Tibial nerve (tissue), 4 donors: ENCODE measurements around the gene ESRRB. TPM values are rescaled to one million over a fixed set of nuclear protein-coding genes. Genes with fewer than 3 reads are reported as not detected.

Source experiments
- DNase-seq, 2 donors: peaks; one replicate each; pipeline ENCODE4 v3.0.0-alpha.2; 2019; ENCODE audit warnings: low spot score in 2 of 2
- H3K27ac ChIP-seq, 4 donors: fragments of 200-600 bp; sonication (generic) in 3 of 4; one replicate each; pipeline ENCODE4 v1.5.1; 2017 to 2019; ENCODE audit warnings: mild to moderate bottlenecking in 1 of 4
- H3K27me3 ChIP-seq, 2 donors: fragments of 200-600 bp; sonication (generic) in 1 of 2; one replicate each; pipeline versions ENCODE4 v1.5.1 to v1.6.0; 2017 to 2019
- H3K36me3 ChIP-seq, 3 donors: fragments of 200-600 bp; sonication (generic); one replicate each; pipeline ENCODE4 v1.5.1; 2018 to 2019
- H3K4me1 ChIP-seq, 4 donors: fragments of 200-600 bp; sonication (generic) in 3 of 4; one replicate each; pipeline ENCODE4 v1.5.1; 2017 to 2019
- H3K4me3 ChIP-seq, 4 donors: fragments of 200-600 bp; sonication (generic) in 3 of 4; one replicate each; pipeline ENCODE4 v1.5.1; 2017 to 2019; ENCODE audit warnings: mild to moderate bottlenecking in 1 of 4, moderate library complexity in 1 of 4
- H3K9me3 ChIP-seq, 4 donors: fragments of 200-600 bp; sonication (generic) in 3 of 4; one replicate each; pipeline ENCODE4 v1.5.1; 2017 to 2019
- CTCF ChIP-seq, 5 experiments: fragments of 200-600 bp in 3 of 5; fragments of 450-650 bp in 2 of 5; sonication (generic) in 3 of 5; IDR thresholded peaks; one replicate each; pipeline ENCODE4 v1.5.1; 2016 to 2019; ENCODE audit warnings: antibody characterized with exemption in 5 of 5, mild to moderate bottlenecking in 3 of 5, moderate library complexity in 2 of 5
- EP300 ChIP-seq, 2 donors: sonication (generic); formaldehyde crosslinking; IDR thresholded peaks; one replicate each; pipeline ENCODE4 v1.6.1; 2017; ENCODE audit warnings: antibody characterized with exemption in 2 of 2, mild to moderate bottlenecking in 1 of 2
- POLR2A ChIP-seq, 2 donors: fragments of 450-650 bp; IDR thresholded peaks; one replicate each; pipeline ENCODE4 v1.6.1; 2017; ENCODE audit warnings: antibody characterized with exemption in 2 of 2, mild to moderate bottlenecking in 2 of 2, moderate library complexity in 2 of 2
- WGBS, 2 donors: methylation state at CpG; one replicate each; pipeline ENCODE4 v1.1.5; 2018; 5-methylcytosine and 5-hydroxymethylcytosine counted together
- total RNA-seq, 4 donors: library from RNA; depleted of rRNA; stranded (reverse); fragments of >200 nt; gene quantifications; one replicate each; pipeline ENCODE4 v1.1.0, GENCODE V29; 2016

The ESRRB gene
- total RNA-seq, 4 donors from 2014 or later: 0.87 to 1.5 TPM; not detected in 2

- 73 to 75% methylated on average over 2 of the region's 2 CpGs for WGBS, 2 donors
- Histone ChIP-seq H3K9me3 (no peaks in the 10 kb centered on the region), H3K4me1 (no peaks in the 10 kb centered on the region), H3K4me3 (no peak overlapping the region), H3K36me3 (no peaks in the 10 kb centered on the region), H3K27me3 (no peaks in the 10 kb centered on the region), H3K27ac (no peak overlapping the region)
- DNase-seq: no peak
- TF ChIP-seq CTCF (IDR thresholded peaks at IDR 0.05) (no peak), POLR2A (IDR thresholded peaks at IDR 0.05) (no peak), EP300 (IDR thresholded peaks at IDR 0.05) (no peak)
These were observed 114.2 kb downstream of the ESRRB start for GRCh38 chr14:76490111-76490510.

GRCh38 chr14:76490735-76491134 lies 114.8 kb downstream of the ESRRB start:
- no peaks in the 10 kb centered on the region for H3K4me1 ChIP-seq
- no peaks in the 10 kb centered on the region for H3K36me3 ChIP-seq
- TF ChIP-seq EP300 (IDR thresholded peaks at IDR 0.05) (no peak), POLR2A (IDR thresholded peaks at IDR 0.05) (no peak), CTCF (IDR thresholded peaks at IDR 0.05) (no peak)
- no peak overlapping the region for H3K27ac ChIP-seq
- no peak overlapping the region for H3K4me3 ChIP-seq
- H3K9me3 ChIP-seq: no peaks in the 10 kb centered on the region
- 36 to 57% methylated on average over 7 to 10 of the region's 10 CpGs for WGBS, 2 donors
- no peaks in the 10 kb centered on the region for H3K27me3 ChIP-seq
- no peak for DNase-seq

- Histone ChIP-seq H3K27me3 (no peaks in the 10 kb centered on the region), H3K4me1 (no peaks in the 10 kb centered on the region), H3K27ac (no peak overlapping the region), H3K9me3 (no peaks in the 10 kb centered on the region), H3K4me3 (no peak overlapping the region), H3K36me3 (no peaks in the 10 kb centered on the region)
- TF ChIP-seq POLR2A (IDR thresholded peaks at IDR 0.05): no peak
- no peak for TF ChIP-seq CTCF (IDR thresholded peaks at IDR 0.05)
- TF ChIP-seq EP300 (IDR thresholded peaks at IDR 0.05): no peak
- 83% methylated on average over 22 of the region's 22 CpGs for WGBS, 2 donors
- no peak for DNase-seq
These were observed 115.4 kb downstream of the ESRRB start for GRCh38 chr14:76491172-76491930.

DNA sequence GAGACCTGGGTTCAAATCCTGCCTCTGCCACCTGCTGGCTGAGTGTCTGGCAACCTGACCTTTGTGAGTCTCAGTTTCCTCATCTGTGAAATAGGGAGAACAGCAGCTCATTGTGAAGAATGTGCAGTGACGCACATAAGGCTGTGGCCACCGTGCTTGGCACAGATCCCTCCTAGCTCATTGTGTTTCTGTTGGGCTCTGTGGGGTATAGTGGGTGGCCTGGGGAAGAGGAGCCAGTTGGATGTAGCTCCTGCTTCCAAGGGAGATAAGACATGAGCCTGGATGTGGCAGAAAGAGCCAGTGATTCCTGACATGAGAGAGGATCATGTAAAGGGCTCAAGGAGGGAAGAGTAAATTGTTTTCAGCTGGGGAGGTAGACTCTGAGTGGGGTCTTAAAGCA lies 120.0 kb downstream of the ESRRB start:
- TF ChIP-seq EP300 (IDR thresholded peaks at IDR 0.05) (no peak), CTCF (IDR thresholded peaks at IDR 0.05) (no peak), POLR2A (IDR thresholded peaks at IDR 0.05) (no peak)
- 77 to 78% methylated on average over 2 of the region's 2 CpGs for WGBS, 2 donors
- DNase-seq: no peak
- Histone ChIP-seq H3K9me3 (no peaks in the 10 kb centered on the region), H3K27me3 (no peaks in the 10 kb centered on the region), H3K4me1 (no peaks in the 10 kb centered on the region), H3K27ac (no peak overlapping the region), H3K4me3 (no peak overlapping the region), H3K36me3 (no peaks in the 10 kb centered on the region)

GRCh38 chr14:76496595-76496994 lies 120.7 kb downstream of the ESRRB start:
- Histone ChIP-seq H3K27ac (no peak overlapping the region), H3K4me3 (no peak overlapping the region), H3K9me3 (no peaks in the 10 kb centered on the region), H3K27me3 (no peaks in the 10 kb centered on the region), H3K4me1 (no peaks in the 10 kb centered on the region), H3K36me3 (no peaks in the 10 kb centered on the region)
- TF ChIP-seq POLR2A (IDR thresholded peaks at IDR 0.05) (no peak), CTCF (IDR thresholded peaks at IDR 0.05) (no peak), EP300 (IDR thresholded peaks at IDR 0.05) (no peak)
- WGBS, 2 donors: 63 to 66% methylated on average over 5 to 6 of the region's 6 CpGs
- DNase-seq: no peak
